ENCODE measurements around the gene FOXP1. TPM values are rescaled to one million over a fixed set of nuclear protein-coding genes. Genes with fewer than 3 reads are reported as not detected.

The FOXP1 gene
- total RNA-seq, 4 donors from 2014 or later, result 181 to 225 (median 205) TPM

DNA sequence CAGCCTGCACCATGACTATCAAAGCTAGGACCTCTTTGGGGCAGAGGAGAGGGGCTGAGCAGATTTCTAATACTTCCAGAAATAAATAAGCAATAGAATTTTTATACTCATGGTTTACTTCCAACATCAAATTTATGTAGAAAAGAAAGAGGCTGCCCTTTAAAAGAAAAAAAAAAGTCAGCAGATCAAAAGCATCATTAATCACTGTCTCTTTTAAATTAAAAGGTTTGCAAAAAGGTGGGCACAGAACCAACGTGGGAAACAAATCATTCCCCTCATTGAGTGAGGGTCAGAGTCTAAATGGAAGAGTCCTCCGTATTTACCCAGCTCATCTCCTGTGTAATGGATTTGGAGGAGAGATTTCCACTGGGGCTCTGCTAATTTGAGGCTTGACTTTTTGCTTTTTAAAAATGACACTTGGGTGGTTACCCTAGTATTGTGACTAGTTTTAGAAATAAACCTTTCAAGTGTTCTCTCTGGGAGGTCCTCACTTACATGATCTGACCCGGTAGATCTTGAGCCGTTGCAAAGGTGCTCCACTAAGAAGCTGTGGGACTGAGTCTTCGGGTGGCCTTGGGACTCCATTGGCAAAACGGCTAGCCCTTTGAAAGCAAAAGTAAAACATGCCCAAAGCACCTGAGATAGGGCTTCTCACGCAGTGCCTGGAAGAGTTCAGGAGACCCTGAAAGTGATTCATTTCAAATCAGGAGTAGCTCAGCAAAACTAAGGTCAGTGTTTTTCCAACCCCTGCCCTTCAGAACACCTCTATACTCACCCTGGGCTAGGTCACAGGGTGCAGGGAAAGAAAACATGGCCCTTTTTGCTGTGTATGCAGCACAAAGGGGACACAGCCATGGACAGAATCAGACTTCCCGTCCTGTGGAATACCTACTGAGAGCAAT, 320.9 kb downstream of the FOXP1 start:
- H3K36me3 ChIP-seq, result no peaks in the 10 kb centered on the region
- no peaks in the 10 kb centered on the region for H3K9me3 ChIP-seq
- intact Hi-C loops (cut with DNase I), result no loop called here
- 78% methylated on average over 7 of the region's 8 CpGs for WGBS
- TF ChIP-seq EP300 (IDR thresholded peaks at IDR 0.05), result no peak
- TF ChIP-seq POLR2AphosphoS5 (IDR thresholded peaks at IDR 0.05), result no peak
- no peak for TF ChIP-seq POLR2A (IDR thresholded peaks at IDR 0.05; ENCODE audit: low read depth)
- TF ChIP-seq, protein P1, sequence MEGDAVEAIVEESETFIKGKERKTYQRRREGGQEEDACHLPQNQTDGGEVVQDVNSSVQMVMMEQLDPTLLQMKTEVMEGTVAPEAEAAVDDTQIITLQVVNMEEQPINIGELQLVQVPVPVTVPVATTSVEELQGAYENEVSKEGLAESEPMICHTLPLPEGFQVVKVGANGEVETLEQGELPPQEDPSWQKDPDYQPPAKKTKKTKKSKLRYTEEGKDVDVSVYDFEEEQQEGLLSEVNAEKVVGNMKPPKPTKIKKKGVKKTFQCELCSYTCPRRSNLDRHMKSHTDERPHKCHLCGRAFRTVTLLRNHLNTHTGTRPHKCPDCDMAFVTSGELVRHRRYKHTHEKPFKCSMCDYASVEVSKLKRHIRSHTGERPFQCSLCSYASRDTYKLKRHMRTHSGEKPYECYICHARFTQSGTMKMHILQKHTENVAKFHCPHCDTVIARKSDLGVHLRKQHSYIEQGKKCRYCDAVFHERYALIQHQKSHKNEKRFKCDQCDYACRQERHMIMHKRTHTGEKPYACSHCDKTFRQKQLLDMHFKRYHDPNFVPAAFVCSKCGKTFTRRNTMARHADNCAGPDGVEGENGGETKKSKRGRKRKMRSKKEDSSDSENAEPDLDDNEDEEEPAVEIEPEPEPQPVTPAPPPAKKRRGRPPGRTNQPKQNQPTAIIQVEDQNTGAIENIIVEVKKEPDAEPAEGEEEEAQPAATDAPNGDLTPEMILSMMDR (IDR thresholded peaks at IDR 0.05), result no peak
- no peak for DNase-seq (ENCODE audit: extremely low spot score)
- H3K27me3 ChIP-seq, result no peaks in the 10 kb centered on the region
- peak overlapping the region in 3 of 4 donors; percentile 17 to 43 (median 21) for H3K27ac ChIP-seq (replicated peaks in 1 of 4)
- H3K4me1 ChIP-seq, result peaks cover 7 to 44% (median 29%) of the 10 kb centered on the region in 4 donors
- no peak overlapping the region for H3K4me3 ChIP-seq

- no peaks in the 10 kb centered on the region for H3K36me3 ChIP-seq
- no peaks in the 10 kb centered on the region for H3K9me3 ChIP-seq
- DNase-seq (ENCODE audit: extremely low spot score), result no peak
- no peak for TF ChIP-seq POLR2A (IDR thresholded peaks at IDR 0.05; ENCODE audit: low read depth)
- H3K4me3 ChIP-seq, result no peak overlapping the region
- intact Hi-C loops (cut with DNase I), result no loop called here
- 98% methylated on average over 8 of the region's 8 CpGs for WGBS
- H3K4me1 ChIP-seq, result peaks cover 7 to 44% (median 29%) of the 10 kb centered on the region in 4 donors
- H3K27me3 ChIP-seq, result no peaks in the 10 kb centered on the region
- no peak overlapping the region for H3K27ac ChIP-seq (replicated peaks in 1 of 4)
Observed at GRCh38 chr3:71260782-71261181, 322.7 kb downstream of the FOXP1 start.

DNA sequence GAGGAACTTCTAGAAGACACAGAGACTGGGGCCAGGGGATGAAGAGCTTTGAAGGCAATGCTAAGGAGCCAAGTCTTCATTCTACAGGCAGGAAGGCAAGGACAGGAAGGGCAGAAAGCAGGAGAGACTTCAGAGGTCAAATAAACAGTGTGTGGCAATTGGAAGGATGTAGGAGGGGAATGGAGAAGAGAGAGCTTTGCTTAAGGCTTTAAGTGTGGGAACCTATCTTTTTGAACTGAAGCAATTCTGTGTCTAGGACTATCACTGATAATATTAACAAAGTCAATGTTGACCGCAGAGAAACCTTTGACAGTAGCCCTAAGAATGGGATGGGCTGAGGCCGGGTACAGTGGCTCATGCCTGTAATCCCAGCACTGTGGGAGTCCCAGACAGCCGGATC, 325.0 kb downstream of the FOXP1 start:
- 98% methylated on average over 3 of the region's 3 CpGs for WGBS
- Histone ChIP-seq H3K4me1 (peaks cover 7 to 48% (median 45%) of the 10 kb centered on the region in 4 donors), H3K36me3 (no peaks in the 10 kb centered on the region), H3K27ac (replicated peaks in 1 of 4) (peak overlapping the region; percentile 12 to 51 (median 28)), H3K4me3 (no peak overlapping the region), H3K9me3 (no peaks in the 10 kb centered on the region), H3K27me3 (no peaks in the 10 kb centered on the region)
- DNase-seq (ENCODE audit: extremely low spot score), result no peak
- intact Hi-C loops (cut with DNase I), result loop anchor here (5.0 kb wide), 1 partner anchor 44 kb away; no protein-coding TSS in a partner anchor
- TF ChIP-seq EP300 (IDR thresholded peaks at IDR 0.05), result no peak
- TF ChIP-seq, protein P1 (IDR thresholded peaks at IDR 0.05), result no peak
- TF ChIP-seq POLR2AphosphoS5 (IDR thresholded peaks at IDR 0.05), result no peak
- no peak for TF ChIP-seq POLR2A (IDR thresholded peaks at IDR 0.05; ENCODE audit: low read depth)

- intact Hi-C loops (cut with DNase I), result loop anchor here (5.0 kb wide), 1 partner anchor 44 kb away; no protein-coding TSS in a partner anchor
- Histone ChIP-seq H3K4me1 (peaks cover 6 to 45% (median 43%) of the 10 kb centered on the region in 4 donors), H3K27me3 (no peaks in the 10 kb centered on the region), H3K27ac (replicated peaks in 1 of 4) (peak overlapping the region; percentile 12 to 51 (median 28)), H3K9me3 (no peaks in the 10 kb centered on the region), H3K36me3 (no peaks in the 10 kb centered on the region), H3K4me3 (no peak overlapping the region)
- WGBS, result 42% methylated on average over 1 of the region's 1 CpG
- TF ChIP-seq EP300 (IDR thresholded peaks at IDR 0.05), result no peak
- no peak for TF ChIP-seq POLR2AphosphoS5 (IDR thresholded peaks at IDR 0.05)
- TF ChIP-seq, protein P1 (IDR thresholded peaks at IDR 0.05), result no peak
- no peak for TF ChIP-seq POLR2A (IDR thresholded peaks at IDR 0.05; ENCODE audit: low read depth)
- DNase-seq (ENCODE audit: extremely low spot score), result no peak
Observed at GRCh38 chr3:71258116-71258515, 325.4 kb downstream of the FOXP1 start.

- Histone ChIP-seq H3K4me1 (peaks cover 0 to 52% (median 36%) of the 10 kb centered on the region in 4 donors), H3K27ac (replicated peaks in 1 of 4) (peak overlapping the region in 2 of 4 donors; percentile 52 to 69), H3K27me3 (no peaks in the 10 kb centered on the region), H3K4me3 (no peak overlapping the region), H3K9me3 (no peaks in the 10 kb centered on the region), H3K36me3 (no peaks in the 10 kb centered on the region)
- DNase-seq (ENCODE audit: extremely low spot score), result no peak
- intact Hi-C loops (cut with DNase I), result loop anchor here (5.0 kb wide), 1 partner anchor 47 kb away; no protein-coding TSS in a partner anchor
- WGBS, result 79% methylated on average over 3 of the region's 3 CpGs
- TF ChIP-seq POLR2A (IDR thresholded peaks at IDR 0.05; ENCODE audit: low read depth), result no peak
- TF ChIP-seq EP300 (IDR thresholded peaks at IDR 0.05), result no peak
- TF ChIP-seq, protein P1 (IDR thresholded peaks at IDR 0.05), result no peak
- no peak for TF ChIP-seq POLR2AphosphoS5 (IDR thresholded peaks at IDR 0.05)
Observed at GRCh38 chr3:71255498-71255897, 328.0 kb downstream of the FOXP1 start.

All from esophagus muscularis mucosa (tissue), 4 donors.